Activated T-cell treated with anti-CD3 and anti-CD28 coated beads, Interleukin-2, amount 50 U/mL, for 1 hour (primary cell): ENCODE results near the gene C2orf74.
"Not testable (repeated sequence)": the region's sequence is repeated elsewhere in the genome, so short reads cannot be mapped to it uniquely, and the experiment has no call there.

Experiments used
- DNase-seq: peaks from one replicate; pipeline ENCODE4 v3.0.0-alpha.2; 2020

The C2orf74 gene

DNA sequence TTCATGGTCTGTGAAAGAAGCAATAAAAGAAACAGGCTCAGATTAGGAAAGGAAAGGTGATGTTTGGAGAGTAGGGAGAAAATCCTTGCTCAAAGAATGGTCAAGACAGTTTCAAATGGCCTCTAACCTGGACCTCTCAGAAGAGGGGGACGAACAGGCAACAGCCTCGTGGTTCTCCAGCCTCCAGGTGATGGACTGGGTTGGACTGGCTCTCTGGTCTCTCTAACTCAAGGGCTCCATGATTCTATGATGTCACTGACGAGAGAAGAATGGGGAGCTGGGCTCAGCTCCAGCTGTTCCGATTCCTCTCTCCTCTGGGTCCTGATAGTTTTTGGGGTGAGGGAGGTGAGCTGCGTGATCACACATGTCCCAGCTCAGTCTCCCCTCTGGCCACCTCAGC, at the start of gene C2orf74:
TSS of gene C2orf74 (plus strand) at position 301 of the 400 bp plus-strand sequence. CDS start 327 bp downstream, outside the sequence.
- no peak for DNase-seq

DNA sequence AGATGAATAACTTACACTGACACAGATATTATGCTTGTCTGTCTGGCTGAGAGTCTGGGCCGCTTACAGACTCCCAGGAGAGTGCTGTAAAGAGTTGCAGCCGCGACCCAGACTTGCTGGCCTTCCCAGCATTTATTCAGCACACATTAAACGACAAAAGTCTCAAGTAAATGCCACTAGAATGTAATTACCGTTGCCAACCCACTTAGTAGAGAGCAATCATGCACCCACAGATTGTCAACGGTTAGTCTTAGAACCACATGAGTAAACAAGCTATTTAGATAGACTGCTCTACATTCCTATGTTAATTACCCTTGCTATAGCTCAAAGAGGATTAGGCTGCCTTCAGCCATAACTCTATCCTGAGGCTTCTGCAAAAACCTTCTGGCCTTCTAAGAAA, 47.8 kb upstream of the C2orf74 start:
- DNase-seq = no peak

DNA sequence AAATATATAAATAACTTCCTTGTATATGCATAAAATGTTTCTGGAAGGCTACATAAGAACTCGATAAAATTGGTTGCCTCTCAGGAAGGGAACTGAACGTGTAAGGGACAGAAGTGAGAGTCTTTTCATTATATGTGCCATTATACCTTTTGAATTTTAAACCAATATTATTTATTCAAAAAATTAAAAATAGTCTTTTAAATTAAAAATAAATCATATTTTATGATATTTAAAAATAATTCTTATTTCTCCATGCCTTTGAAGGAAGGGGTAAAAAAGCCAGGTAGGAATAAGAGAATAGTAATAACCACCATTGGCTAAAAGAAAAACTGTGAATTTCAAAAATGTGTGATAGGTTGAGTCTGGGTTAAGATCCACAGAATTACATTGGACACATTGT, 45.7 kb upstream of the C2orf74 start:
- DNase-seq = no peak

DNA sequence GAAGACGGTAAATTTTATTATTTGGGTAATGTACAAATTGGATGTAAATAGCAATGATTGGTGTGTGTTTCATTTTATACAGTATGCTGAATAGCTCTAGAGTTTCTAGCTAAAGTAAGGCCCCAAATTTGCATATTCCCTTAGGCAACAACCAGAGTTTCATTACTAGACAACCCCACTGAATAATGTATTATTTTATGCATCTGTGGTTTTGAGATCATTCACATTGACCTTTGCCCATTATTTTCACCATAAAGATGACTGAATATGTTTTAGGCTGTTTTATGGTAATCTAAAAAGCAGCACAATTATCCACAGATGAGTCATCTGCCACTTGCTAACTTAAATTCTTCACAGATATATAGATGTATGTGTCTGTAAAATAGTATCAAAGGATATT, 44.5 kb upstream of the C2orf74 start:
- DNase-seq = no peak

DNA sequence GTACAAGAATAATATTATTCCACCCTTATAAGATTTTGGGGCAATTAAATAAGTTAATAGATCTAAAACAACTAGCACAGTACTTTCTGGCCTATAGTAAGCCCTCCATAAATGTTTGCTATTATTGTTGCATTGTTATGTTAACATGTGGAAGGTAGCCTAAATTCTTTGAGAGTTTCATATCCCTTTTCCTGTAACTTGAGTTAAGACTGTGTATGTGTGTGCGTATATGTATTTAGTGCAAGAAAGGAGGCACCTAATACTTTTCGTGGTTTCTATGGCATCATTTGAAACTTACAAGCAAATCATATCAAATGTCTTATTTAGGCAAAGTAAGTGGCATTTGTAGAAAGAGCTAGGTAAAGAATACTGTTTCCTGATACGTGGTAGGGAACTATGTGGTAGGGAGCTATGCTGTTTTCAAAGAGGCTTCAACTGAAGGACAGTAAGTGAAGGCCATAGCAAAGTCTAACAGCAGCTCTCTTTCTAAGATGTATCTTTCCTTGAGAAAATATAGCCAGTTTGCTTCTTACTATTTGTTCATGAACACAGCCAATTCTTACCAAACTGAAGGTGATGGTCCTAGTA, 36.8 kb upstream of the C2orf74 start:
- DNase-seq = no peak

DNA sequence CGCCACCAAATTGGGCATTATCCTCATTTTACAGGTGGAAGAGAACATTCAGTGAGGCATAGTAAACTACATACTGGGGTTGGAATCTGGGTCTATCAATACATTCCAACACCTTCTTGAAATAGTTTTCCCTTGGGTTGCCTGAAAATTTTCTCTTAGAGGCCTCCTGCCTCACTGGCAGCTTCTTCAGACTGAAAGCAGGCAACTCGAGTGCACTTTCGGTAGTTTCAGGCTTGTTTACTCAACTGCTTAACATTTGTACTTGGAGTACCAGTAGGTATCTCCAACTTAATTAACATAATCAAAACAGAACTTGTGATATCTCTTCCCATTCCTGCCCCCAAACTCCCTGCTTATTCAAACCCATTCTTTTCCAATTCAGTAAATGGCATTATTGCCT, 36.2 kb upstream of the C2orf74 start:
- DNase-seq = no peak

DNA sequence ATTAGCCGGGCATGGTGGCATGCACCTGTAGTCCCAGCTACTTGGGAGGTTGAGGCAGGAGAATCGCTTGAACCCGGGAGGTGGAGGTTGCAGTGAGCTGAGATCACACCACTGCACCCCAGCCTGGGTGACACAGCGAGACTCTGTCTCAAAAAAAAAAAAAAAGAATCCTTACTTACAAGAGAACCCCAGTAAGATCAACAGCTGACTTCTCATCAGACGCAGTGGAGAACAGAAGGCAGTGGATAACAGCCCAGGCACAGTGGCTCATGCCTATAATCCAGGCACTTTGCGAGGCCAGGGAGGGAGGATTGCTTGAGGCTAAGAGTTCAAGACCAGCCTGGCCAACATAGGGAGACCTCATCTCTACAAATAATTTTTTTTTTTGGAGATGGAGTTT, 33.9 kb upstream of the C2orf74 start:
- not testable (repeated sequence) for DNase-seq

DNA sequence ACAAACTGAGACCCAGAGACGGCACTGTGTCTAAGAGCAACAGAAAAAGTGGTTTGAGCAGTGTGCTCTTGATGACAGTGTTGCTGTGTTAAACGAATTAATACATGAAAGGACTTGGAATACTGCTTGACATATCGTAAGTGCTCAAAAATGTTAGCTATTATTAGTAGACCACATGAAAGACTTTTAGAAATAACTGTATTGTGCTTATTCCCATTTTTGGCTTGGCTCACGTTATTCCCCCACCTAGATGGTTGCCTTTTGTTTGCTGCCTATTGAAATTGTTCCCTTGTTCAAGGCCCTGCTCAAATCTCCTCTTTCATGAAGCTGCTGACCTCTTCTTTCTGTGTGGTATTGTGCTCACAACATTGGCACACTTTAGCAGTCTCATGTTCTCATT, 27.8 kb upstream of the C2orf74 start:
- DNase-seq = no peak

DNA sequence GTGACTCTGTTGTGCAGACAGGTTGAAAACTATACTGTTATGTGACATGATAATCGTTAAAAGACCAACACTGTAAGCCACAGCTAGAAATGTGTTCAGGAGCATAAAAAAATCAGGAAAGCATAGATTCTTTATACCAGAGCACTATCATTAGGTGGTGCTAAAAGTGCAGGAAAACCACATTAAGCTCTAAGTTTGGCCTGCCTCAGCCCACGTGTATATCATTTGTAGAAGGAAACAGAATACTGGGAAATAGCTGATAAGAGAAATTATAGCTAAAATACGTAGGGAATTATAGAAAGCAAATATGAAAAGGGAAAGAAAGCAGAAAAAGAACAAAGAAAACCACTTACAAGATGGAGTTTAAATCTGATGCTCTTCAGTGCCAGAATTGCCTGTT, 26.5 kb upstream of the C2orf74 start:
- DNase-seq = no peak

DNA sequence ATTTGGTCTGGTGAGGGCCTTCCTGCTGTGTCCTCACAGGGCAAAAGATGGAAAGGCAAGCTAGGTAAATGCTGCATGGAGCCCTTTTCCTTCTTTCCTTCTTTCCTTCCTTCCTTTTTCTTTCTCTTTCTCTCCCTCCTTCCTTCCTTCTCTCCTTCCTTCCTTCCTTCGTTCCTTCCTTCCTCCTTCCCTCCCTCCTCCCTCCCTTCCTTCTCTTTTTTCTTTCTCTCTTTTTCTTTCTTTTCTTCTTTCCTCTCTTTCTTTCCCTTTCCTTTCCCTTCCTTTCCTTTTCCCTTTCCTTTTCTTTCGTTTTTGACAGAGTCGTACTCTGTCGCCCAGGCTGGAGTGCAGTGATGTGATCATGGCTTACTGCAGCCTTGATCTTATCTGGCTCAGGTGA, 23.1 kb upstream of the C2orf74 start:
- no peak for DNase-seq

DNA sequence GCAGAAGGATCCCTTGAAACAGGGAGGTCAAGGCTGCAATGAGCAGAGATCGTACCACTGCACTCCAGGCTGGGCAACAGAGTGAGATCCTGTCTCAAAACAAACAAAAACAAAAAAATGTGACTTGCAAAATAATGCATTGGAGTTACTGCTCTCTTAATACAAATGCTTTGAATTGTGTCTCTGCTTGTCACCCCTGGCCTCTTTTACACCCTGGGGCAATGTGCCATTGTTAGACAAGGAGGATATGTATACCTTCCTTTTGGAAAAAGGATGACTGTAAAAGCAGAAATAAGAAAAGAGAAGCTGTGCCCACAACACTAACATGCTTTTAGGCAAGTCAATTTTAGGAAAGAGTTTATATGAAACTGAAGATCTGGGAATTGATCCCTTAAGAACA, 20.8 kb upstream of the C2orf74 start:
- no peak for DNase-seq

DNA sequence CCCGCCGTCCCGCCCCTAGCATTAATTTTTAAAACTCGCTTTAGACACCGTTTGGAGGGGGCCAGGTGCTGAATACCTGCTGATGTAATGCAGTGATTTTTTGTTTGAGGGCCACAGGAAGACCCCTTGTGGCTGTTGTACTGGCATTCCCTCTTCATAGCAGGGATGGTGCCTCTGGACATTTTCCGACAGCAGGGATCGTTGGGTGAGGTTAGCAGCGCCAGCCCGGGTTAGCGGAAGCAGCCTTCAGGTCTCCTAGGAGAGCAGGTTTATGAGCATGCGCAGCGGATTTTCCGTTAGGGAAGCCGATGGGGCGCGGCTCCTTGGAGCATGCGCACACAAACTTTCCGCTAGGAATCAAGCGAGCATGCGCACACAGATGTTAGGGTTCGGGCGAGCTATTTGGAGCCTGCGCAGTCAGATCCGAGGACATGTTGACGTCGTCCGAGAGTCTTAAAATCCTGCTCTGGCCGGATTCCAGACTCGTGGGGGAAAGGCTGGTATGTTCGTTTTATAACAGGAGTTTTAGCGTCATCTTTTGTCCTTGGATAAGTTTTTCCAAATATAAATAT, 17.2 kb upstream of the C2orf74 start:
- DNase-seq = peak; percentile 90

DNA sequence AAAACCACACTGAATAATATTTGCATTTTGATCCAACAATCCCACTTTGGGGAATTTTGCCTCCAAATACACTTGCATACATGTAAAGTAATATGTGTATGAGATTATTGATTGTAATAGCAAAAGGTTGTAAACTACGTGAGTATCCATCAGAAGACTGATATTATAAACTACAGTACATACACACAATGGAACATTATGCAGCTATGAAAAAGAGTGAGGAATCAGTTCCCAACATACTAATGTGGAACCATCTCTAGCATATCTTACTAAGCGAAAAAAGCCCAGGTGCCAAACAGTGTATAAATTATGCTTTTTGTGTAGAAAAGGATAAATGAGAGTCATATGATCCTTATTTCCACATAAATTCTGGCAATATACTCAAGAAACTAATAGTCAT, 16.0 kb upstream of the C2orf74 start:
- no peak for DNase-seq

DNA sequence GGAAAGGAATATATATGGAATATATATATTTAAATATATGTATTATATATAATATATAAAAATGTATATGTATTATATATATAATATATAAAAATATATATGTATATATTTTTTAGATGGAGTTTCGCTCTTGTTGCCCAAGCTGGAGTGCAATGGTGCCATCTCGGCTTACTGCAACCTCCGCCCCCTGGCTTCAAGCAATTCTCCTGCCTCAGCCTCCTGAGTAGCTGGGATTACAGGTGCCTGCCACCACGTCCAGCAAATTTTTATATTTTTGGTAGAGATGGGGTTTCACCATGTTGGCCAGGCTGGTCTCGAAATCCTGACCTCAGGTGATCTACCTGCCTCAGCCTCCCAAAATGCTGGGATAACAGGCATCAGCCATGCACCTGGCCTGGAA, 13.9 kb upstream of the C2orf74 start:
- not testable (repeated sequence) for DNase-seq

DNA sequence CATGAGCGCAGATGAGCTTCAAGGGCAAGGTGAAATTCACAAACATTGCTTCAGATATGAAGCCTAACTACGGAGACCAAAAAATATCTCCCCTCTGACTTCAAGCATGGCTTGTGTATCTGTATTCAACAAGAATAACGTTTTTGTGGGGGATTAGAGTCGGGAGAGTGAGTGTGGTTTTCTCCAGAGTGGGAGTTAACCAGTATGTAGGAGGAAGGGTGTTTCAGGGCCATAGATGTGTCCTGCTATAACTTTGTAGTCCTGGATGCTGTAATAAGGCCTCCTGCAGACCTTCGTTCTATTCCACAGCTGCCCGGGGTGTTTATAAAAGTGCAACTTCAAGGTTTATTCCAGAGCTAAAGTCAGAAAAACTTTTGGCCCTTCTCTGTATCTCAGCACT, 12.9 kb upstream of the C2orf74 start:
- DNase-seq = no peak

DNA sequence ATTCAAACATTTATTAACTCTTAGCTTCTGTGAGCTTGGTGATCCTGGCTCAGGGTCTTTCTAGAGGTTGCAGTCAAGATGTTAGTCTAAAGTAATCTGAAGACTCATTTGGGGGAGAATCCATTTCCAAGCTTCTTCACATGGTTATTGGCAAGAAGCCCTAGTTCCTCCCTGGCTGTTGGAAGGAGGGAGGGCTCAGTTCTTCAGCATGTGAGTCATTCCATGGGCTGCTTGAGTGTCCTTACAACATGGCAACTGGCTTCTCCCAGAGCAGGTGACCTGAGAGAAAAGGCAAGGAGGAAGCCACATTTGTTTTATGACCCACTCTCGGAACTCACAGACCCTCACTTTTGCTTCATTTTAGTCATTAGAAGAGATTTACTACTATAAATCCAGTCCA, 10.6 kb upstream of the C2orf74 start:
- DNase-seq = no peak

DNA sequence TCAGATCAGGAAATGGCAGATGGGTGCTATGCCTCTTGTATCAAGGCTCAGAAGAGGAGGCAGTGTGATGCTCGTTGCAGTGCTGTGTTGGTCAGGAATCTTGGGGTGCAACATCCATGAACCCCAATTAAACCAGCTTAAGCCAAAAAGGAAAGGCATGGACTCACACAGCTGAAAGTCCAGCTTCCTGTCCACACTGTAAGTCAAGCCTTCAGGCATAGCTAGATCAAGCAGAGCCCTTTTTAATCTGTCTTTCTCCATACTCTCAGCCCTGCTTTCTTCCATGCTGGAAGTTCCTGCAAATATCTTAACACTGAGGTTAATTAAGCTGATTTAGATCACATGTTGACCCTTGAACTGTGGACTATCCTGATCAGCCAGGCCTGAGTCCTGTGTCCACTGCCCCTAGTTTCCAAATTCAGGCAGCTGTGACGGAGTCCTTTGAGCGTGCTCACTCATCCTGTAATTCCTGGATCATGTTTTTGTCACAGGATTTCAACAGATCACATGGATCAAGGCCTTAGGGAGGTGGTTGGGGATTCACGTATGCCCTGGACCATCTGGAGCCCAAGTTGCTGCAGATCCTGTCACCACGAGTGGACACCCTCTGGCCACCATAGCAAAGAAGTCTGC, 4.5 kb upstream of the C2orf74 start:
- DNase-seq = no peak

DNA sequence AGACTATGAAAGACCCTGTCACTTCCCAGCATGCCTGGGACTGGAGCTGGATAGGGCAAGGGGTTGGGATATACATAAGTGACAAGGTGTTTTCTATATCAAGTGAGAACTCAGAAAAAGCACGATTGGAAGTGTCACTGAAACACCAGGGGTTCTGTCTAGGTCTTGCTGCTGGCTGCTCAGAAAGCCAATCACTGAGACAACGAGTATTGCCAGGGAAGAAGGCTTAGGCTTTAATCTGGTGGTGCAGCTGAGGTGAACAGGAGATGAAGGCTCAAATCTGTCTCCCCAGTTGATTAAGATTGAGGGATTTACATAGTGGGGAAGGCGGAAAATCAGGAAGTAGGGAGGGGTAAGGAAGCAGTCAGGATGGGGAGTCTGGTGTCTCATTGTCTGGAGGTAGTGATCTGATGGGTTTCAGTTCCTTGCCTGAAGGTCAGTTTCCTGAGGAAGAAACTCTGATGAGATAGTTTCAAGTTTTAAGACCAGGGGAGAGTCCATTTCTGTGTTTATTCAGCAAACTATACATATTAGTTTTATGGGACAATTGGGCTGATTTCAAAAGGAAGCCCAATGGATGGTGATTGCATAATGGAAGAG, 3.5 kb upstream of the C2orf74 start:
- DNase-seq = no peak

DNA sequence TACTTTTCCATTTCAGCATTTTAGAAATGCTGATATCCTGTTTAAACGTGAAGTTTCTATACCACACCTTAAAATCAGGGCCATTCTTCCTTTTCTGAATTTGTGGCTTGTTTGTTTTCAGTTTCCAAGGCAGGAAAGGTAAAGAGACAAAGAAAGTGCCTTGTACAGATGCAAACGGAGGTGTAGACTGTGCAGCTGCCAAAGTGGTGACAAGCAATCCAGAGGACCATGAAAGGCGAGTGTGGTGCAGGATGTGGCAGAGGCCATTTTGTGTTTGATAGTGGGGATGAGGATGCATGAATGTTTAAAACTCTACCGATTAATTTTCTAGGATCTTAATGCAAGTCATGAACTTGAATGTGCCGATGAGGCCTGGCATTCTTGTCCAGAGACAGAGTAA, 733 bp downstream of the C2orf74 start:
- no peak for DNase-seq

DNA sequence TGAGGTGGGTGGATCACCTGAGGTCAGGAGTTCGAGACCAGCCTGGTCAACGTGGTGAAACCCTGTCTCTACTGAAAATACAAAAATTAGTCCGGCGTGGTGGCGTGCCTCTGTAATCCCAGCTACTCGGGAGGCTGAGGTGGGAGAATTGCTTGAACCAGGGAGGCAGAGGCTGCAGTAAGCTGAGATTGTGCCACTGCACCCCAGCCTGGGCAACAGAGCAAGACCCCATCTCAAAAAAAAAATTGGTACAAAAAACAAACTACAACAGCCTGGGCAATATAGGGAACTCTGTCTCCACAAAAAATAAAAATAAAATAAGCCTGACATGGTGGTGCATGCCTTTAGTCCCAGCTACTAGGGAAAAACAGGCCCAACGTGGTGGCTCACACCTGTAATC, 3.1 kb downstream of the C2orf74 start:
- DNase-seq = not testable (repeated sequence)

DNA sequence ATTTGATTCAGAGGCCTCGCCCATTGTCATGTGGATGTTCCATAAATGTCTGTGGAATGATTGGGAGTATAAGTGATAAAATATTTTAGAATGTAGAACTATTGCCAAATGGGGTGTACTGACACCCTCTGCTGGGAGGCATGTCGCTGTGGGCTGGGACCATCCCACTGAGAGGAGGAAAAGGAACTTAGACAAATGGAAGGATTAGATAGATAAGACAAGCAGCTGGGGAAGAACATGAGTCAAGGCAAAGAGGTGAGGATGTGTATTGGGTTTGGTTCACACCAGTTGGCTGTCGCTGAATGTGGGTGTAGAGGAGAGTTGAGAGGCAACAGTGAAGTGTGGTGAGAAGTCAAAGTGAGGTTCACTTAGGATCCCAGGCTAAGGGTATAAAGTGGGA, 4.0 kb downstream of the C2orf74 start:
- DNase-seq = no peak

DNA sequence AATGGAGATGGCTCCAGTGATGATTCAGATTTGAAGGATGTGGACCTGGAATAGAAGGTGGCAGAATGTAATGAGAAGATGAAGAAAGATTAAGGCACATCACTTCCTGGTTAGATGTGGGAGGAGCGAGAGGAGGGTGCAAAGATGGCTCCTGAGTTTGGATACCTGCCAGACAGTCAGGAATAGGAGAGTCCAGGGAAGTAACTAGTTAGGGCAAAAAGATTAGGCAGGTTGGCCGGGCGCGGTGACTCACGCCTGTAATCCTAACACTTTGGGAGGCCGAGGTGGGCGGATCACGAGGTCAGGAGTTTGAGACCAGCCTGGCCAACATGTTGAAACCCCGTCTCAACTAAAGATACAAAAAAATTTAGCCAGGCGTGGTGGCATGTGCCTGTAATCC, 5.6 kb downstream of the C2orf74 start:
- DNase-seq = no peak

DNA sequence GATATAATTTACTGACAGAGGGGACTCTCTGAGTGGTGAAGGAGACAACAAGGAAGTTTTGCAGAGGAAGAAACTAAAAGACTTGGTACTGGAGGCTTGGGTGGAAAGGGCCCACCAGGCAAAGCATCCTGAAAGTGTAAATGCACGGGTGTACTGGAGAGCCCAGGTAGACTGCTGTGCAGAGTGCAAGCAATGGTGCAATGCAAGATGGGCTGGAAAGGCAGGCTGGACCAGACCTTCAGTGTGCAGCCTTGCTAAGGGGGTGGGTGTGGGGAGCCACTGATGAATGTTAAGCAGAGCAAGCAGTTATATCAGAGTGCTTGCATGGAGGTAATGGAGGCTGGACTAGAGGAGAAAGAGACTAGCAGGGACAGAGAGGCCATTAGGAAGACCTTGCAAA, 10.7 kb downstream of the C2orf74 start:
- no peak for DNase-seq

DNA sequence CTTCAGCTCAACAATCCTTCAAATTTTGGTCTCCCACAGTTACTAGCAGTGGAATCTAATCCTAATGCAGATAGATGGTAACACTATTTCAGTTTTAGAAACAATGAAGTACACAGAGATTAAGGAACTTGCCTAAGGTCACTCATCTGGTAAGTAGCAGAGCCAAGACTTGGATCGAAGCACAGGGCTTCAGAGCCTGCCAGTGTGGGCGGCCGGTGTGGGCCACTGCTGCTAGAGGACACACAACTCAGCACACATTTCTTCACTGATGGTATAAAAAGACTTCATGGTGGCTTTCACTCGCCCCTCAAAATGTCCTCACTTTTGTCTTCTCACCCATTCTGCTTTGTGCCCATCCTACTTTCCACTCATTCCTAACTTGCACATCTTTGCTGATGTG, 11.1 kb downstream of the C2orf74 start:
- DNase-seq = no peak

DNA sequence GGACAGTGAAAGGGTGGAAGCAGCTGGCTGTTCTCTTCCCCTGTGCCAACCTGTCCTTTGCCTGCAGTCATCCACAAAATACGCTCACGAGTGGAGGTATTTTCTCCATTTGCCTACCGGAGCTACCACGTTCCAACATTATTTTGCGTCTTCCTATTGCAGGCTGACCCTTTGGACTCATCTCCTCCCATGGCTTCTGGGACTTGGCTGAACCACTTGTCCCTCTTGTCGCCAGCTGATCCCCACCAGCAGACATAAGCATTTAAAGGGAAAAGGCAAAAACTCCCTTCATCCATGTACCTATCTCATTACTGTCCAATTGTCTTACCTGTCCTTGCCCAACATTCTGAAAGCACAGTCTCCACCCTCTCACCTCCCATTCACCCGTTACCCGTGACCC, 13.0 kb downstream of the C2orf74 start:
- DNase-seq = no peak
